Measurements from ENCODE around the gene GRIP2. TPM values are rescaled to one million over a fixed set of nuclear protein-coding genes. Genes with fewer than 3 reads are reported as not detected.

GRIP2 gene
- total RNA-seq, 1 donor from 2014 or later, result 67.8 TPM

GRCh38 chr3:14479591-14479990 is 60.6 kb downstream of the GRIP2 start:
- intact Hi-C loops (cut with DNase I), result no loop called here
- no peak for DNase-seq (ENCODE audit: low spot score)

GRCh38 chr3:14478956-14479550 is 61.1 kb downstream of the GRIP2 start:
- DNase-seq (ENCODE audit: low spot score), result no peak
- intact Hi-C loops (cut with DNase I), result no loop called here

- intact Hi-C loops (cut with DNase I), result no loop called here
- DNase-seq (ENCODE audit: low spot score), result no peak
These were observed 62.7 kb downstream of the GRIP2 start for GRCh38 chr3:14477311-14477935.

DNA sequence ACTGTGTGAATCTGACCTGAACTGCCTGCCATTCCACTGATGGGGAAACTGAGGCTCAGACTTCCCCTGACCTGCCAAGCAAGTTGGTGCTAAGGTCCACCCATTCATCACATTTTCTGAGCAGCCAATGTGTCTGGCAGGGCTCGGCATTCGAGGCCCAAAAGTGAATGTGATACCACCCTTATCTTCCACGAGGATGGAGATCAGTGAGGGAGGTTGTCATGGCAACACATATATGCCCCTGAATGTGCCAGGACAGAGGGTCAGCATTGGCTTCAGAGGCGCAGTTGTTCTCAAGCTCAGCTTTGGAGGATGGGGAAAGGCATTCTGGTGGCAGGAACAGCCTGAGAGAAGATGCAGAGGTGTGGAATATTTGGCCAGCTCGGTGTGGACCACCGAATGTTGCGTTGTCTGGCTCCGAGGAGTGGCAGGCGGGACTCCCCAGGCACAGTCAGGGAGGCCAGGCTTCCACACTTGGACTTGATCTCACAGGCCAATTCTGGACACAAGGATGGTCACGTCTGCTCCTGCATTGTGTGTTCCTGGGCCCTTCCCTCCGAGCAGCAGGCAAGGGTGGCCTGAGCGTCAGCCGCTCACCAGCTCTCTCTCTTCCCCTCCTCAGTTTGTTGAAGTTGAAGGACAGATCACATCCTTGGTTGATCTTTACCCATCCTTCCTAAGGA is 63.4 kb downstream of the GRIP2 start:
- no peak for DNase-seq (ENCODE audit: low spot score)

GRCh38 chr3:14475621-14476020 is 64.5 kb downstream of the GRIP2 start:
- intact Hi-C loops (cut with DNase I), result no loop called here
- no peak for DNase-seq (ENCODE audit: low spot score)

More for the DNA sequence above, 63.4 kb downstream of the GRIP2 start:
- intact Hi-C loops (cut with DNase I), result no loop called here

DNA sequence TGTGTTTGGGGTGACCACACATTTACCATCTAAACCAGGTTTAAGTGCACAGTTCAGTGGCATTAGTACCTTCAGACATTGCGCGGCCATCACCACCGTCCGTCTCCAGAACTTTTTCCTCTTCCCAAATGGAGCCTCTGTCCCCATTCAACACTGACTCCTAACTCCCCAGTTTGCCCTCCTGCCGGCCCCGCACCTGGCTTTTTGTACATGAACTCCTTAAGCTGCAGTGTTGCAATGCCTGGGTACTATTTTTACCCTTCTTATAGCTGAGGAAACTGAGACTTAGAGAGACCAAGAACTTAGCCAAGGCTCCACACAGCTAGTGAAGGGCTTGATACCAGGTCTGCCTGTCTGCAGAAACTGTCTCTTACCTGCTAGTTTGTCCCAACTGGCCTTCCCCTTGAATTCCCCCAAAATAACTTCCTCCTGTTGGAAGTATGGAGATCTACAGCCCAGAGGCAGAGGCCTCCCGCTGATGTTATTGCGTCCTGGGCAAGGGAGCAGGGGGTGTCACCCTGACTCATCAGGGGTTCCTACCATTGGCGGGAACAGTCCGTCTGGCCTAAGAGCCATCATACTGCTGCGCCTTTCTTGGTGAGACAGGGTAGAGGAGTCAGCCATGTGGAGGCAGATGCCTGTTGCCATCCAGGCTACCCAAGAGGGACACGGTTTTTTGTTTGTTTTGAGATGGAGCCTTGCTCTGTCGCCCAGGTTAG is 65.6 kb downstream of the GRIP2 start:
- intact Hi-C loops (cut with DNase I), result no loop called here

GRCh38 chr3:14473411-14473891 is 66.7 kb downstream of the GRIP2 start:
- intact Hi-C loops (cut with DNase I), result no loop called here
- no peak for DNase-seq (ENCODE audit: low spot score)

More for the DNA sequence above, 65.6 kb downstream of the GRIP2 start:
- DNase-seq (ENCODE audit: low spot score), result no peak

- DNase-seq (ENCODE audit: low spot score), result no peak
- intact Hi-C loops (cut with DNase I), result no loop called here
These were observed 67.4 kb downstream of the GRIP2 start for GRCh38 chr3:14472471-14473351.

- intact Hi-C loops (cut with DNase I), result no loop called here
- DNase-seq (ENCODE audit: low spot score), result no peak
These were observed 68.5 kb downstream of the GRIP2 start for GRCh38 chr3:14471690-14472089.

DNA sequence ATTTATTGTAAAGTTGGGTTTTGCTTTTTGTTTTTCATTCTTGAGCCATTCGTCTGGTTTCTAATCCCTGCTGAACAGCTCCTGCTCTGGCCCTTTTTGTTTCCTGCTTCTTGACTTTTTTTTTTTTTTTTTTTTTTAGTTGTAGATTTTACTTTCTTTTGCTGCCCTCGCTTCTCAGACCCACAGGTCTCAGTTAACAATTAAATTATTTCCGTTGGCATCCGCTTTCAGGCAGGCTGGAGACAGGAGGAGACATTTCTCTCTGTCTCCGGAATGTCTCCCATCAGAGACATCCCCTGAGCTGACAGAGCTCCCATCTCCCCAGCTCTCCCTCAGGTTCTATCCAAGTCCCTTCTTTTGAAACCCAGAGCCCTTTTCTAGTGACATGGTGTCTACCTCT is 69.1 kb downstream of the GRIP2 start:
- intact Hi-C loops (cut with DNase I), result no loop called here
- no peak for DNase-seq (ENCODE audit: low spot score)

GRCh38 chr3:14470461-14470860 is 69.7 kb downstream of the GRIP2 start:
- no peak for DNase-seq (ENCODE audit: low spot score)
- intact Hi-C loops (cut with DNase I), result no loop called here

DNA sequence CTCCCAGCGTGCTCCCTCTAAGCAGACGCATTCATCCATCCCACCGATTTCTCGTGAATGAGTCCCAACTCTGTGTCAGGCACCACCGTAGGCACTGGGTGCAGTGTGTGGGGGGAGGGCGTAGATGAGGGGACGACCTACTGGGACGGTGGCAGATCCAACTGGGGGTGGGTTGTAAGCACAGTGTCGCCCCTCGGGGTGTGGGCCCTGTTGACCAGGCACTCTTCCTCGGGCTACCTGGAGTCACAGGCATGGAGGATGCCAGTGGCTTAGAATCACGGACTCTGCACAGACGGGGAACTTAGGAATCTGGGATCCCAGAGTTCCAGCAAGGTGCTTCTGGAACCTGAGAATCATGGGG is 71.5 kb downstream of the GRIP2 start:
- intact Hi-C loops (cut with DNase I), result loop anchor here (1.0 to 10.0 kb wide), 3 partner anchors 208 to 574 kb away; no protein-coding TSS in a partner anchor
- DNase-seq (ENCODE audit: low spot score), result no peak

DNA sequence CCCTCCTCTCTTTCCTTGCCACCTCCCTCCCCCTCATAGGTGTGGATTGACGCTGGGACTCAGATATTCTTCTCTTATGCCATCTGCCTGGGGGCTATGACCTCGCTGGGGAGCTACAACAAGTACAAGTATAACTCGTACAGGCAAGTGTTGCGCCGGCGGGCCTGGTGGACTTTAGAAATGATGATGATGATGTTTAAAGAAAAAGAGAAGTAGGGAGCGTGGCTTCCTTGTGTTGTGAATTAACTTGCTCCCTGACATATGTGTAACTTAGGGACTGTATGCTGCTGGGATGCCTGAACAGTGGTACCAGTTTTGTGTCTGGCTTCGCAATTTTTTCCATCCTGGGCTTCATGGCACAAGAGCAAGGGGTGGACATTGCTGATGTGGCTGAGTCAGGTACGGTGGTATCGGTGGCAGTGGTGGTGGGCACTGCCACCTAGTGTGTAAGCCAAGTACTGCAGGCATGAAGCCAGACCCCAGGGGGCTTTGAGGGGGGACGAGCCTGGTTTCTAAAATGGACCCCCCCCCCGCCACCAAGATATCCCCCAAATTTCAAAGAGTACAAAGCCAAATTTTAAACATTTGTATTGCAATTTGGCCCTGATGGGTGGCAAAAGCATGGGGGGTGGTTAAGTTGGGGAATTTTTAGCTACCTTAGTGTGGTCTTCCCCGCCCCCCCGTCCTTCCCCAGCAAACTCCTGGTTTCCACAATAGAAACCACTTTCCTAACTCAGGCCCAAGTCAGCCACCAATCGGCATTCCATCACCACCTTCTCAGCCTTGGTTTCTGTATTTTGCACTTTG is 72.1 kb downstream of the GRIP2 start:
- intact Hi-C loops (cut with DNase I), result loop anchor here (1.0 to 10.0 kb wide), 3 partner anchors 207 to 573 kb away; no protein-coding TSS in a partner anchor
- DNase-seq (ENCODE audit: low spot score), result no peak

DNA sequence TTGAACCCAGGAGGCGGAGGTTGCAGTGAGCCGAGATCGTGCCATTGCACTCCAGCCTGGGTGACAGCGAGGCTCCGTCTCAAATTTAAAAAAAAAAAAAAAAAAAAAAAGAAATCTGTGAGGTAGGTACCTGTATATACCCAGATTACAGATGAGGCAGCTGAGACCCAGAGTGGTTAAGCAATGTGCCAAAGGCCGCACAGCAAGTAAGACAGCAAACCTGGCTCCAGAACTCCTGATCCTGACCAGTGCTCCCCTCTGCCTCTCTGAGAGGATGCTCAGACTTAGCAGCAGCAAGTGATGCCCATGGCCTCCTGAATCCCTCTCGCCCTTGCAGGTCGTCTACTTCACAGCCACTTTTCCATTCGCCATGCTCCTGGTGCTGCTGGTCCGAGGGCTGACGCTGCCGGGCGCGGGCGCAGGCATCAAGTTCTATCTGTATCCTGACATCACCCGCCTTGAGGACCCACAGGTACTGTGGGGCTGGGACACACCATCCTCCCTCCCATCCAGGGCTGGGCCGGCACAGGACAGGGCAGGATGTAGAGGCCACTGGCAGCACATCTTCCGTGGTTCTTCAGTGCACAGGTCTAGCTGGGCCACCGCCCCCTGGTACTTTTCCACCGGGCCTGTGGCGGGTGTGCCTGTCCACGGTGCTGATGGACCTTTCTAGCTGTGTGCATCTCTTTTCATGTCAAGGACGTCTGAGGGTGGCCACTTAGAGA is 73.8 kb downstream of the GRIP2 start:
- intact Hi-C loops (cut with DNase I), result loop anchor here (10.0 kb wide), 1 partner anchor 572 kb away; no protein-coding TSS in a partner anchor
- no peak for DNase-seq (ENCODE audit: low spot score)

DNA sequence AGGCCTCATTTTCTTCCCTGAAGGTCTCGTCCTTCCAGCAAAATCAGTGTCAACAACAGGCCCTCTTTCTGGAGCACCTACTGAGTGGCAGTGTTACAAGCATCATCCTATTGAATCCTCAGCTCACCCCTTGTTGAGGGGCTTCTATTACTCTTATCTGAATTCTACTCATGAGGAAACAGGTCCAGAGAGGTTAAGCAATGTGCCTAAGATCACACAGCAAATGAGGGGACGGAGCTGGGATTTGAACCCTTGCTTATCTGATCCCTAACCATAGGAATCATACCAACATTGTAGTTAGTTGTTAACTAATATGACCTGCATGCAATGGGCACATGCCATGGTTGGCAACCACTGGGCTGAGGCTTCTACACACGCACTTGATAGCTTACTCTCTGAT is 74.7 kb downstream of the GRIP2 start:
- DNase-seq (ENCODE audit: low spot score), result no peak
- intact Hi-C loops (cut with DNase I), result loop anchor here (10.0 kb wide), 1 partner anchor 571 kb away; no protein-coding TSS in a partner anchor

- intact Hi-C loops (cut with DNase I), result loop anchor here (10.0 kb wide), 1 partner anchor 570 kb away; no protein-coding TSS in a partner anchor
- no peak for DNase-seq (ENCODE audit: low spot score)
These were observed 75.6 kb downstream of the GRIP2 start for GRCh38 chr3:14464521-14464920.

DNA sequence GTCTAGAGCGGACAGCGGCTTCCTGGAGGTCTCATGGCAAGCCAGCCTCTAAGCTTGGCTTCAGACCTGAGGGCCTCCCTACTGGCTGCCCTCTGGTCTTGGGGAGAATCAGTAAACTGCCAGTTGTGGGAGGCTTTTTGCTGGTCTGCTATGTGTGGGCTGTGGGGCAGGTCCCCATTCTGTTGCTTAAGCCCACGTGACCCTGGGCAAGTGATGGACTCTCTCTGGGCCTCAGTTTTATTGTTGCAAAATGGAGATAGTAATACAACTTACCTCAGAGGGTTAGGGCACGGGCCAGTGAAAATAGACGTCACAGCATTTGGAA is 76.0 kb downstream of the GRIP2 start:
- no peak for DNase-seq (ENCODE audit: low spot score)
- intact Hi-C loops (cut with DNase I), result loop anchor here (10.0 kb wide), 1 partner anchor 569 kb away; no protein-coding TSS in a partner anchor

Data from cardiac septum (tissue), 1 donor.